ENCODE data around the gene CDC42BPA.

- no peak for TF ChIP-seq EZH2phosphoT487 (IDR thresholded peaks at IDR 0.05; ENCODE audit: borderline replicate concordance, low read length)
- TF ChIP-seq, protein P1, sequence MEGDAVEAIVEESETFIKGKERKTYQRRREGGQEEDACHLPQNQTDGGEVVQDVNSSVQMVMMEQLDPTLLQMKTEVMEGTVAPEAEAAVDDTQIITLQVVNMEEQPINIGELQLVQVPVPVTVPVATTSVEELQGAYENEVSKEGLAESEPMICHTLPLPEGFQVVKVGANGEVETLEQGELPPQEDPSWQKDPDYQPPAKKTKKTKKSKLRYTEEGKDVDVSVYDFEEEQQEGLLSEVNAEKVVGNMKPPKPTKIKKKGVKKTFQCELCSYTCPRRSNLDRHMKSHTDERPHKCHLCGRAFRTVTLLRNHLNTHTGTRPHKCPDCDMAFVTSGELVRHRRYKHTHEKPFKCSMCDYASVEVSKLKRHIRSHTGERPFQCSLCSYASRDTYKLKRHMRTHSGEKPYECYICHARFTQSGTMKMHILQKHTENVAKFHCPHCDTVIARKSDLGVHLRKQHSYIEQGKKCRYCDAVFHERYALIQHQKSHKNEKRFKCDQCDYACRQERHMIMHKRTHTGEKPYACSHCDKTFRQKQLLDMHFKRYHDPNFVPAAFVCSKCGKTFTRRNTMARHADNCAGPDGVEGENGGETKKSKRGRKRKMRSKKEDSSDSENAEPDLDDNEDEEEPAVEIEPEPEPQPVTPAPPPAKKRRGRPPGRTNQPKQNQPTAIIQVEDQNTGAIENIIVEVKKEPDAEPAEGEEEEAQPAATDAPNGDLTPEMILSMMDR (conservative IDR thresholded peaks at IDR 0.05; ENCODE audit: low read depth, low read length): no peak
- TF ChIP-seq EZH2 (IDR thresholded peaks at IDR 0.05; ENCODE audit: low read length, unreplicated experiment): no peak
Measured at GRCh38 chr1:226985839-226986463, 332.3 kb downstream of the CDC42BPA start.
